Left colon (tissue), 2 donors: ENCODE measurements around the gene POLN. TPM values are rescaled to one million over a fixed set of nuclear protein-coding genes. Genes with fewer than 3 reads are reported as not detected.

Experiments
- total RNA-seq, 2 donors: library from RNA; stranded (reverse); fragmentation: NEBNext Ultra II Directional; extraction: Animal tissue kit (Norgen Biotek cat#: 25700); gene quantifications; one replicate each; pipeline ENCODE4 v1.2.1, GENCODE V29; 2021
- donor health status: DM: no; HTN: no; CAD: no.
- donor health status: DM: yes; HTN: yes; CAD: no.

POLN gene
- total RNA-seq, 2 donors from 2014 or later, result 1.3 to 3.1 TPM

Other genes starting within 250 kb of the POLN start
- gene NELFA, start 233.1 kb downstream of the POLN start, total RNA-seq, result 10 to 100 TPM; 28.2 to 28.7 TPM
- under 1 TPM; 0.06 to 0.25 TPM for gene NAT8L, start 182.8 kb downstream of the POLN start, total RNA-seq
- gene HAUS3, start within 50 bp of the POLN start, total RNA-seq, result 1 to 10 TPM; 7.7 to 9.7 TPM
- gene MXD4, start 20.0 kb upstream of the POLN start, total RNA-seq, result 10 to 100 TPM; 33.1 to 49.8 TPM
- 10 to 100 TPM; 31.9 to 48.7 TPM for gene ZFYVE28, start 176.5 kb upstream of the POLN start, total RNA-seq
- gene CFAP99, start 176.8 kb upstream of the POLN start, total RNA-seq, result under 1 TPM; 0.46 to 0.73 TPM
- 10 to 100 TPM; 45.6 to 47.4 TPM for gene RNF4, start 227.0 kb upstream of the POLN start, total RNA-seq